ENCODE measurements around the gene ANKRD11. TPM values are rescaled to one million over a fixed set of nuclear protein-coding genes. Genes with fewer than 3 reads are reported as not detected.

Gene ANKRD11
- total RNA-seq, 1 experiment from 2014 or later: 99.4 TPM

GRCh38 chr16:89439659-89440058 is 50.7 kb downstream of the ANKRD11 start:
- TF ChIP-seq SIN3A (IDR thresholded peaks at IDR 0.05; ENCODE audit: borderline replicate concordance, insufficient read depth, low read depth, low read length): no peak
- TF ChIP-seq, protein P1, sequence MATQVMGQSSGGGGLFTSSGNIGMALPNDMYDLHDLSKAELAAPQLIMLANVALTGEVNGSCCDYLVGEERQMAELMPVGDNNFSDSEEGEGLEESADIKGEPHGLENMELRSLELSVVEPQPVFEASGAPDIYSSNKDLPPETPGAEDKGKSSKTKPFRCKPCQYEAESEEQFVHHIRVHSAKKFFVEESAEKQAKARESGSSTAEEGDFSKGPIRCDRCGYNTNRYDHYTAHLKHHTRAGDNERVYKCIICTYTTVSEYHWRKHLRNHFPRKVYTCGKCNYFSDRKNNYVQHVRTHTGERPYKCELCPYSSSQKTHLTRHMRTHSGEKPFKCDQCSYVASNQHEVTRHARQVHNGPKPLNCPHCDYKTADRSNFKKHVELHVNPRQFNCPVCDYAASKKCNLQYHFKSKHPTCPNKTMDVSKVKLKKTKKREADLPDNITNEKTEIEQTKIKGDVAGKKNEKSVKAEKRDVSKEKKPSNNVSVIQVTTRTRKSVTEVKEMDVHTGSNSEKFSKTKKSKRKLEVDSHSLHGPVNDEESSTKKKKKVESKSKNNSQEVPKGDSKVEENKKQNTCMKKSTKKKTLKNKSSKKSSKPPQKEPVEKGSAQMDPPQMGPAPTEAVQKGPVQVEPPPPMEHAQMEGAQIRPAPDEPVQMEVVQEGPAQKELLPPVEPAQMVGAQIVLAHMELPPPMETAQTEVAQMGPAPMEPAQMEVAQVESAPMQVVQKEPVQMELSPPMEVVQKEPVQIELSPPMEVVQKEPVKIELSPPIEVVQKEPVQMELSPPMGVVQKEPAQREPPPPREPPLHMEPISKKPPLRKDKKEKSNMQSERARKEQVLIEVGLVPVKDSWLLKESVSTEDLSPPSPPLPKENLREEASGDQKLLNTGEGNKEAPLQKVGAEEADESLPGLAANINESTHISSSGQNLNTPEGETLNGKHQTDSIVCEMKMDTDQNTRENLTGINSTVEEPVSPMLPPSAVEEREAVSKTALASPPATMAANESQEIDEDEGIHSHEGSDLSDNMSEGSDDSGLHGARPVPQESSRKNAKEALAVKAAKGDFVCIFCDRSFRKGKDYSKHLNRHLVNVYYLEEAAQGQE (IDR thresholded peaks at IDR 0.05; ENCODE audit: insufficient read depth in 1 of 2, low read depth in 2 of 2, low read length in 1 of 2): no peak
- TF ChIP-seq TCF7L2 (IDR thresholded peaks at IDR 0.05; ENCODE audit: low read depth, low read length): no peak
- TF ChIP-seq, protein P2, sequence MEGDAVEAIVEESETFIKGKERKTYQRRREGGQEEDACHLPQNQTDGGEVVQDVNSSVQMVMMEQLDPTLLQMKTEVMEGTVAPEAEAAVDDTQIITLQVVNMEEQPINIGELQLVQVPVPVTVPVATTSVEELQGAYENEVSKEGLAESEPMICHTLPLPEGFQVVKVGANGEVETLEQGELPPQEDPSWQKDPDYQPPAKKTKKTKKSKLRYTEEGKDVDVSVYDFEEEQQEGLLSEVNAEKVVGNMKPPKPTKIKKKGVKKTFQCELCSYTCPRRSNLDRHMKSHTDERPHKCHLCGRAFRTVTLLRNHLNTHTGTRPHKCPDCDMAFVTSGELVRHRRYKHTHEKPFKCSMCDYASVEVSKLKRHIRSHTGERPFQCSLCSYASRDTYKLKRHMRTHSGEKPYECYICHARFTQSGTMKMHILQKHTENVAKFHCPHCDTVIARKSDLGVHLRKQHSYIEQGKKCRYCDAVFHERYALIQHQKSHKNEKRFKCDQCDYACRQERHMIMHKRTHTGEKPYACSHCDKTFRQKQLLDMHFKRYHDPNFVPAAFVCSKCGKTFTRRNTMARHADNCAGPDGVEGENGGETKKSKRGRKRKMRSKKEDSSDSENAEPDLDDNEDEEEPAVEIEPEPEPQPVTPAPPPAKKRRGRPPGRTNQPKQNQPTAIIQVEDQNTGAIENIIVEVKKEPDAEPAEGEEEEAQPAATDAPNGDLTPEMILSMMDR (IDR thresholded peaks at IDR 0.05): no peak
- TF ChIP-seq POLR2AphosphoS5 (IDR thresholded peaks at IDR 0.05; ENCODE audit: low read depth, low read length): no peak
- H3K4me1 ChIP-seq (ENCODE audit: control insufficient read depth, insufficient read depth, low read length): peaks cover 40% of the 10 kb centered on the region
- BruUV-seq (replicated peaks): no TSS peak
- ChIA-PET CTCF (no interaction called here), POLR2A (no interaction called here)
- H3K27me3 ChIP-seq (ENCODE audit: control insufficient read depth, insufficient read depth, low read length): no peaks in the 10 kb centered on the region
- DNase-seq (ENCODE audit: low read depth, low spot score) (no peak), ATAC-seq (no peak)
- H3K36me3 ChIP-seq (ENCODE audit: control insufficient read depth, insufficient read depth, low read length): no peaks in the 10 kb centered on the region
- no peak overlapping the region for H3K27ac ChIP-seq (ENCODE audit: low read length)
- intact Hi-C loops (cut with micrococcal nuclease; ENCODE audit: unreplicated experiment): no loop called here
- no peaks in the 10 kb centered on the region for H3K9me3 ChIP-seq (ENCODE audit: control insufficient read depth, insufficient read depth, low read depth, low read length)
- H3K4me3 ChIP-seq (ENCODE audit: low read depth in 2 of 2, low read length in 2 of 2): no peak overlapping the region
- in situ Hi-C loops (cut with HindIII; ENCODE audit: low pct_unique_long_range_greater_than_20kb, low sequenced_read_pairs): no loop called here

- Histone ChIP-seq H3K4me1 (ENCODE audit: control insufficient read depth, insufficient read depth, low read length) (peaks cover 25% of the 10 kb centered on the region), H3K27me3 (ENCODE audit: control insufficient read depth, insufficient read depth, low read length) (no peaks in the 10 kb centered on the region), H3K36me3 (ENCODE audit: control insufficient read depth, insufficient read depth, low read length) (no peaks in the 10 kb centered on the region), H3K27ac (ENCODE audit: low read length) (no peak overlapping the region), H3K4me3 (ENCODE audit: low read depth in 2 of 2, low read length in 2 of 2) (no peak overlapping the region), H3K9me3 (ENCODE audit: control insufficient read depth, insufficient read depth, low read depth, low read length) (no peaks in the 10 kb centered on the region)
- ChIA-PET CTCF (no interaction called here), POLR2A (no interaction called here)
- TF ChIP-seq, protein P1 (IDR thresholded peaks at IDR 0.05; ENCODE audit: insufficient read depth in 1 of 2, low read depth in 2 of 2, low read length in 1 of 2): no peak
- TF ChIP-seq POLR2AphosphoS5 (IDR thresholded peaks at IDR 0.05; ENCODE audit: low read depth, low read length) (no peak), SIN3A (IDR thresholded peaks at IDR 0.05; ENCODE audit: borderline replicate concordance, insufficient read depth, low read depth, low read length) (no peak), TCF7L2 (IDR thresholded peaks at IDR 0.05; ENCODE audit: low read depth, low read length) (no peak)
- TF ChIP-seq, protein P2 (IDR thresholded peaks at IDR 0.05): no peak
- ATAC-seq (no peak), DNase-seq (ENCODE audit: low read depth, low spot score) (no peak)
- no TSS peak for BruUV-seq (replicated peaks)
- in situ Hi-C loops (cut with HindIII; ENCODE audit: low pct_unique_long_range_greater_than_20kb, low sequenced_read_pairs) (no loop called here), intact Hi-C loops (cut with micrococcal nuclease; ENCODE audit: unreplicated experiment) (no loop called here)
These were observed 52.4 kb downstream of the ANKRD11 start for GRCh38 chr16:89437991-89438390.

Data from Panc1 (cell line).